Activated CD4-positive, alpha-beta T cell treated with anti-CD3 and anti-CD28 coated beads, Interleukin-2, amount 10 ng/mL, durations not matched to agents 7 days and 5 days (primary cell): Measurements from ENCODE around the gene OR8D4. TPM values are rescaled to one million over a fixed set of nuclear protein-coding genes. Genes with fewer than 3 reads are reported as not detected.

ENCODE experiments used
- CTCF ChIA-PET: fragments of 350-600 bp; sonication (Branson Sonifier 250); formaldehyde crosslinking; loops from one replicate; lab custom pipeline; 2021; ENCODE audit warnings: antibody characterized with exemption; lab: Charles Lee
- POLR2A ChIA-PET: fragments of 350-600 bp; sonication (Branson Sonifier 250); formaldehyde crosslinking; loops from one replicate; lab custom pipeline; 2021; ENCODE audit warnings: antibody characterized with exemption; lab: Charles Lee
- DNase-seq: peaks from one replicate; pipeline ENCODE4 v3.0.0-alpha.2; 2020
- H3K27ac Mint-ChIP-seq: one replicate; pipeline ENCODE4 v1.8.0; 2021; ENCODE audit warnings: mild to moderate bottlenecking, moderate library complexity, mixed read lengths
- H3K27me3 Mint-ChIP-seq: one replicate; pipeline ENCODE4 v1.8.0; 2021; ENCODE audit warnings: mixed read lengths
- H3K36me3 Mint-ChIP-seq: one replicate; pipeline ENCODE4 v1.8.0; 2021; ENCODE audit warnings: low read depth, mixed read lengths
- H3K4me1 Mint-ChIP-seq: one replicate; pipeline ENCODE4 v1.8.0; 2021; ENCODE audit warnings: mixed read lengths
- H3K4me3 Mint-ChIP-seq: one replicate; pipeline ENCODE4 v1.8.0; 2021; ENCODE audit warnings: mild to moderate bottlenecking, moderate library complexity, mixed read lengths
- H3K9me3 Mint-ChIP-seq: one replicate; pipeline ENCODE4 v1.8.0; 2021; ENCODE audit warnings: mixed read lengths
- total RNA-seq, 2 experiments: library from RNA; stranded (reverse); gene quantifications; one replicate each; pipeline ENCODE4 v1.2.3, GENCODE V29; 2021

OR8D4 gene
- total RNA-seq, 2 experiments from 2014 or later = not detected

DNA sequence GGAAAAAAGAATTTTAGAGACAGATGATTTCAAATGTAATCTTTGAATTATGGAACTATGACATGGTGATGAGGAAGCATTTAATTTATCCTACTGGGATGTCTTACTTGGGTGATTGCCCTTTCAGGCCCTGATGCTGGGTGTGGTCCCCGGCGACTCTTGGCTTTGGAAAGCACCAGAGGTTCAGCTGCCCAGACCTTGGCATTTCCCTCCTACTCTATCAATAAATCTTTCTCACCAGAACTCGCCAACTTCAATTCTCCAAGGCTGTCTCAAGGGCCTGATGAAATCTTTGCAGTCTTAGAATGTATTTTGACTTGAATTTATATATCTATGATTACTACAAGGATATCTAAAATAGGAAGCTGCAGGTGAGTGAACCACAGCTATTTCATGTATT, 19.0 kb downstream of the OR8D4 start:
- H3K27me3 Mint-ChIP-seq = peaks cover 3% of the 10 kb centered on the region
- POLR2A ChIA-PET = no interaction called here
- H3K9me3 Mint-ChIP-seq = no peaks in the 10 kb centered on the region
- DNase-seq = no peak
- no peaks in the 10 kb centered on the region for H3K4me1 Mint-ChIP-seq
- no peak overlapping the region for H3K27ac Mint-ChIP-seq
- no peaks in the 10 kb centered on the region for H3K36me3 Mint-ChIP-seq
- no peak overlapping the region for H3K4me3 Mint-ChIP-seq
- CTCF ChIA-PET = no interaction called here

- no peaks in the 10 kb centered on the region for H3K9me3 Mint-ChIP-seq
- peaks cover 3% of the 10 kb centered on the region for H3K27me3 Mint-ChIP-seq
- POLR2A ChIA-PET = no interaction called here
- no peaks in the 10 kb centered on the region for H3K36me3 Mint-ChIP-seq
- no peaks in the 10 kb centered on the region for H3K4me1 Mint-ChIP-seq
- CTCF ChIA-PET = no interaction called here
- DNase-seq = no peak
- H3K4me3 Mint-ChIP-seq = no peak overlapping the region
- no peak overlapping the region for H3K27ac Mint-ChIP-seq
Measured at GRCh38 chr11:123924027-123924426, 22.1 kb downstream of the OR8D4 start.

GRCh38 chr11:123939317-123939716, 37.4 kb downstream of the OR8D4 start, which contains the start of gene OR4D5:
Gene OR4D5 (plus strand): TSS chr11:123939617. CDS start chr11:123939617, 0 bp downstream.
- Mint-ChIP-seq H3K9me3 (peaks cover 2% of the 10 kb centered on the region), H3K36me3 (no peaks in the 10 kb centered on the region), H3K27me3 (peaks cover 2% of the 10 kb centered on the region), H3K27ac (no peak within 1 kb of the TSS), H3K4me3 (no peak within 1 kb of the TSS), H3K4me1 (no peaks in the 10 kb centered on the region)
- POLR2A ChIA-PET = no interaction called here
- CTCF ChIA-PET = no interaction called here
- DNase-seq = no peak

DNA sequence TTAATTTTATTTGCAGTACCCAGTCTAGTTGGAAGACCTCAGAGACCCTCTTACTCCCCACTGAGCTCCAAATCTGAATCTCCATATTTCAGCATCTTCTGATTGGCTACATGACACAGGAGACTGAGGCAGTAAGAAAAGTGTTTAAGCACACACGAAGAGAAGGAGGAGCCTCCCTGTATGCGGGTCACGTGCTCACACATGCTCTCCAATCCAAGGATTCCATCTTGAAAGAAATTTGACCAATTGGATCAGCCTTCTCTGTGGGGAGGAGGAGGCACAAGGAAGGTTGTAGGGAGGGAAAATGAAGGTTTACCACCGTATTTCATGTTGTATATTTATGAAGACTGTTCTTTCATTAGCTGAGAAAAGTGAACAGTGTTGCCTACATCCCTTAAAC, 40.4 kb downstream of the OR8D4 start:
- no peak overlapping the region for H3K4me3 Mint-ChIP-seq
- no peak overlapping the region for H3K27ac Mint-ChIP-seq
- no peaks in the 10 kb centered on the region for H3K27me3 Mint-ChIP-seq
- ChIA-PET POLR2A (no interaction called here), CTCF (no interaction called here)
- no peaks in the 10 kb centered on the region for H3K4me1 Mint-ChIP-seq
- H3K36me3 Mint-ChIP-seq = no peaks in the 10 kb centered on the region
- H3K9me3 Mint-ChIP-seq = peaks cover 2% of the 10 kb centered on the region
- DNase-seq = no peak

DNA sequence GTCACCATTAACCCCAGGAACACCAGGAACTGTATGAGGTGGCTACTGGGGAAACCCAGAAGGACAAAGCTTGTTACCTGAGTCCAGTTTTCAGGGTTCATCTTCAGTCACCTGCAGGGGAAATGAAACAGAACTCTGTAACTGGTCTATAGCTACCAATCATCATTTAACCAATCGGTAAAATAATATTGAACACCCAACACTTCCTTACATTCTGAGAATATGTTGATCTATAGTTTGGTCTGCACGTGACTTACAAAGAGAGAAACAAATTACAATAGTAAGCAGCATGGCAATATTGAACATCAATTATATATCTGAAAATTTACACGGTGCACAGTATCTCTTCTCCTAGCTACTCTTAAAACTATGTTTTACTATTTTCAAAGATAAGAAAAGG, 41.8 kb downstream of the OR8D4 start, which contains the start of gene OR6T1:
TSS of gene OR6T1 (minus strand) at position 101 of the 400 bp plus-strand sequence. CDS start at position 101, 0 bp downstream.
- POLR2A ChIA-PET = no interaction called here
- CTCF ChIA-PET = no interaction called here
- no peak for DNase-seq
- Mint-ChIP-seq H3K27me3 (no peaks in the 10 kb centered on the region), H3K27ac (no peak within 1 kb of the TSS), H3K4me1 (no peaks in the 10 kb centered on the region), H3K4me3 (no peak within 1 kb of the TSS), H3K9me3 (peaks cover 2% of the 10 kb centered on the region), H3K36me3 (no peaks in the 10 kb centered on the region)

DNA sequence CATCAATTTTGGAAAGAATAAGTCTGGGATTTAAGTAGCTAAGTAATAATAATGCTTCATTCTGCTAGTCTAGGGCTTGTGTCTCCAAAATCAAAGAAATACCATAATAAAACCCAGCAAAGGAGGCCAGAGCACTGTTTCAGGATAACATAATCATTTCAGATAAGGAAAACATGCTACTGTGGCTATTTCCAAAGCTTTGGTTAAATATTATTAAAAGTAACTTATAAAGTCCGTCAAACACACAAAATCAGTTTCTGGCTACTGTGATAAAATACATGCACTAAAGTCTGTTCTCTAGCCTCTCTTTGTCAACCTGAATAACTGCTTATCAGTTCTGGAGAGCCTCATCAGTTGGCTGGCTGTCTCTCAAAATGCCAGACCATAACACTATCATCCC, 43.2 kb downstream of the OR8D4 start:
- Mint-ChIP-seq H3K27me3 (no peaks in the 10 kb centered on the region), H3K9me3 (no peaks in the 10 kb centered on the region), H3K36me3 (no peaks in the 10 kb centered on the region), H3K4me3 (no peak overlapping the region), H3K4me1 (no peaks in the 10 kb centered on the region), H3K27ac (no peak overlapping the region)
- CTCF ChIA-PET = no interaction called here
- no peak for DNase-seq
- POLR2A ChIA-PET = no interaction called here

- no peak for DNase-seq
- ChIA-PET POLR2A (no interaction called here), CTCF (interaction anchor here (0.7 kb wide), 1 partner anchor 14 kb away, joined by 3 read pairs; no protein-coding TSS in a partner anchor)
- Mint-ChIP-seq H3K36me3 (no peaks in the 10 kb centered on the region), H3K27ac (no peak overlapping the region), H3K9me3 (no peaks in the 10 kb centered on the region), H3K27me3 (no peaks in the 10 kb centered on the region), H3K4me3 (no peak overlapping the region), H3K4me1 (no peaks in the 10 kb centered on the region)
Measured at GRCh38 chr11:123956752-123957151, 54.8 kb downstream of the OR8D4 start.

Other genes with a start within 250 kb of the OR8D4 start
- gene SCN3B, start 247.5 kb upstream of the OR8D4 start, total RNA-seq = not detected
- gene ZNF202, start 160.5 kb upstream of the OR8D4 start, total RNA-seq = 10 to 100 TPM; 11.2 to 13.7 TPM
- not detected for gene OR6X1, start 147.6 kb upstream of the OR8D4 start, total RNA-seq
- gene OR6M1, start 95.8 kb upstream of the OR8D4 start, total RNA-seq = not detected
- not detected for gene TMEM225, start 16.5 kb upstream of the OR8D4 start, total RNA-seq
- gene OR4D5, start 37.5 kb downstream of the OR8D4 start, total RNA-seq = not detected
- not detected for gene OR6T1, start 41.7 kb downstream of the OR8D4 start, total RNA-seq
- gene OR10S1, start 75.6 kb downstream of the OR8D4 start, total RNA-seq = not detected
- not detected for gene OR10G6, start 93.0 kb downstream of the OR8D4 start, total RNA-seq
- gene OR10G4, start 110.8 kb downstream of the OR8D4 start, total RNA-seq = not detected
- not detected for gene OR10G9, start 120.8 kb downstream of the OR8D4 start, total RNA-seq
- gene OR10G8, start 124.6 kb downstream of the OR8D4 start, total RNA-seq = not detected
- gene OR10G7, start 139.2 kb downstream of the OR8D4 start, total RNA-seq = not detected
- 1 to 10 TPM; 6.7 to 6.8 TPM for gene VWA5A, start 213.3 kb downstream of the OR8D4 start, total RNA-seq